NT2/D1 (cell line): ENCODE measurements around the gene SDC3.

Source experiments
- DNase-seq: peaks from one replicate; pipeline ENCODE4 v3.0.0-alpha.2; 2011; ENCODE audit warnings: low read depth, low spot score
- H3K27me3 ChIP-seq: 2 replicates; pipeline ENCODE4 v1.6.0; 2011; ENCODE audit warnings: mild to moderate bottlenecking; ENCODE audit not compliant: insufficient read length, insufficient read depth
- H3K36me3 ChIP-seq: 2 replicates; pipeline ENCODE4 v1.6.1; 2011; ENCODE audit warnings: mild to moderate bottlenecking, low read length, mixed read lengths; ENCODE audit not compliant: insufficient read depth, insufficient read length
- H3K4me1 ChIP-seq: 2 replicates; pipeline ENCODE4 v1.5.1; 2011; ENCODE audit not compliant: insufficient read depth, insufficient read length
- H3K4me3 ChIP-seq: 2 replicates; pipeline ENCODE4 v1.5.1; 2011; ENCODE audit warnings: low read depth; ENCODE audit not compliant: insufficient read length
- H3K9ac ChIP-seq: 2 replicates; pipeline ENCODE4 v1.6.0; 2011; ENCODE audit warnings: low read depth; ENCODE audit not compliant: insufficient read length
- H3K9me3 ChIP-seq: 2 replicates; pipeline ENCODE4 v1.5.1; 2011; ENCODE audit warnings: mild to moderate bottlenecking, low read length; ENCODE audit not compliant: insufficient read depth
- SUZ12 ChIP-seq: IDR thresholded peaks from 2 replicates; pipeline ENCODE4 v1.6.1; 2011; ENCODE audit not compliant: insufficient read length, insufficient read depth; ENCODE audit errors: extremely low read depth
- YY1 ChIP-seq: IDR thresholded peaks from 2 replicates; pipeline ENCODE4 v1.6.1; 2011; ENCODE audit not compliant: insufficient read length, insufficient read depth
- ZNF274 ChIP-seq: IDR thresholded peaks from 2 replicates; pipeline ENCODE4 v1.6.1; 2011; ENCODE audit warnings: mild to moderate bottlenecking, low read depth, low read length

Gene SDC3

GRCh38 chr1:30930631-30931173, 22.1 kb upstream of the SDC3 start:
- DNase-seq: no peak
- H3K4me1 ChIP-seq: peaks cover 8% of the 10 kb centered on the region
- TF ChIP-seq ZNF274 (no peak), SUZ12 (no peak), YY1 (no peak)

GRCh38 chr1:30929944-30930525, 21.5 kb upstream of the SDC3 start:
- TF ChIP-seq SUZ12 (no peak), YY1 (no peak), ZNF274 (no peak)
- DNase-seq: no peak
- H3K9ac ChIP-seq: no peak overlapping the region
- peaks cover 8% of the 10 kb centered on the region for H3K4me1 ChIP-seq
- H3K36me3 ChIP-seq: peaks cover 35% of the 10 kb centered on the region
- H3K9me3 ChIP-seq: no peaks in the 10 kb centered on the region
- H3K27me3 ChIP-seq: no peaks in the 10 kb centered on the region
- H3K4me3 ChIP-seq: no peak overlapping the region

More at GRCh38 chr1:30930631-30931173, 22.1 kb upstream of the SDC3 start:
- no peaks in the 10 kb centered on the region for H3K27me3 ChIP-seq
- H3K9ac ChIP-seq: no peak overlapping the region
- H3K4me3 ChIP-seq: no peak overlapping the region
- no peaks in the 10 kb centered on the region for H3K9me3 ChIP-seq
- peaks cover 40% of the 10 kb centered on the region for H3K36me3 ChIP-seq

- H3K9me3 ChIP-seq: no peaks in the 10 kb centered on the region
- no peak overlapping the region for H3K4me3 ChIP-seq
- no peak overlapping the region for H3K9ac ChIP-seq
- H3K27me3 ChIP-seq: no peaks in the 10 kb centered on the region
- H3K4me1 ChIP-seq: peaks cover 6% of the 10 kb centered on the region
- peaks cover 27% of the 10 kb centered on the region for H3K36me3 ChIP-seq
- no peak for DNase-seq
- TF ChIP-seq YY1 (no peak), SUZ12 (no peak), ZNF274 (no peak)
Measured at GRCh38 chr1:30929135-30929889, 20.8 kb upstream of the SDC3 start.

- no peaks in the 10 kb centered on the region for H3K9me3 ChIP-seq
- H3K36me3 ChIP-seq: peaks cover 26% of the 10 kb centered on the region
- H3K4me3 ChIP-seq: no peak overlapping the region
- no peak for DNase-seq
- peaks cover 4% of the 10 kb centered on the region for H3K4me1 ChIP-seq
- H3K9ac ChIP-seq: no peak overlapping the region
- TF ChIP-seq SUZ12: no peak
- no peak for TF ChIP-seq YY1
- TF ChIP-seq ZNF274: no peak
- H3K27me3 ChIP-seq: no peaks in the 10 kb centered on the region
Measured at GRCh38 chr1:30928789-30929134, 20.2 kb upstream of the SDC3 start.

- Histone ChIP-seq H3K36me3 (peaks cover 22% of the 10 kb centered on the region), H3K27me3 (no peaks in the 10 kb centered on the region), H3K9ac (no peak overlapping the region), H3K4me3 (no peak overlapping the region), H3K9me3 (no peaks in the 10 kb centered on the region), H3K4me1 (no peaks in the 10 kb centered on the region)
- TF ChIP-seq ZNF274: no peak
- TF ChIP-seq YY1: no peak
- TF ChIP-seq SUZ12: no peak
- no peak for DNase-seq
Measured at GRCh38 chr1:30928171-30928570, 19.6 kb upstream of the SDC3 start.

- H3K4me3 ChIP-seq: no peak overlapping the region
- no peak overlapping the region for H3K9ac ChIP-seq
- H3K36me3 ChIP-seq: peaks cover 14% of the 10 kb centered on the region
- TF ChIP-seq SUZ12 (no peak), YY1 (no peak)
- DNase-seq: no peak
- no peaks in the 10 kb centered on the region for H3K9me3 ChIP-seq
- H3K27me3 ChIP-seq: no peaks in the 10 kb centered on the region
- H3K4me1 ChIP-seq: no peaks in the 10 kb centered on the region
Measured at GRCh38 chr1:30927448-30927847, 18.9 kb upstream of the SDC3 start.

GRCh38 chr1:30923597-30923996, 15.0 kb upstream of the SDC3 start:
- no peaks in the 10 kb centered on the region for H3K4me1 ChIP-seq
- no peak for DNase-seq
- H3K4me3 ChIP-seq: no peak overlapping the region
- H3K27me3 ChIP-seq: no peaks in the 10 kb centered on the region
- H3K9me3 ChIP-seq: no peaks in the 10 kb centered on the region
- H3K36me3 ChIP-seq: no peaks in the 10 kb centered on the region
- H3K9ac ChIP-seq: no peak overlapping the region
- TF ChIP-seq SUZ12 (no peak), YY1 (no peak), ZNF274 (no peak)
